Activated CD4-positive, alpha-beta T cell treated with anti-CD3 and anti-CD28 coated beads for 1 hour (primary cell): ENCODE results near the gene AURKA.
A peak's percentile ranks its signal among the peaks of the same experiment; 100 is the strongest.
"Not testable (repeated sequence)": the region's sequence is repeated elsewhere in the genome, so short reads cannot be mapped to it uniquely, and the experiment has no call there.

Experiments used
- DNase-seq: peaks from one replicate; pipeline ENCODE4 v3.0.0-alpha.2; 2020

AURKA gene

GRCh38 chr20:56420940-56421688 lies 29.1 kb upstream of the AURKA start:
- no peak for DNase-seq

DNA sequence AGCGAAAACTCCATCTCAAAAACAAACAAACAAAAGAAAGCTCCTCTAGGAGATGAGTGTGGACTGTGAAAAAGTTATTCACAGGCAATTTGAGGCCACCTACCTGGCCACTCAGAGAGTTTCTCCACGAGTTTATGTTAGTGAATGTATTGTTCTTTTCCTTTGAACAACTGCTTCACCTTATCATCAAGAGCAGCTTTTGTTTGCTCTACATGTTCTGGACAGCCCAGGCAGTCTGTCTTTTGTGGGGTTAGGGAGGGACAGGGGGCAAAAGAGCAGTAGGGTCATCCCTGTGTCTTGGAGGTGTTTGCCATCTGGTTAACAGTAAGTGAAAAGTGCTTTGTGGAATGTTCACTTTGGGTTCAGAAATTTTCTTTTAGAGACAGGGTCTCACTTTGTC lies 28.0 kb upstream of the AURKA start:
- no peak for DNase-seq

GRCh38 chr20:56418385-56418861 lies 26.4 kb upstream of the AURKA start:
- no peak for DNase-seq

- no peak for DNase-seq
Observed at GRCh38 chr20:56417911-56418310, 25.9 kb upstream of the AURKA start.

DNA sequence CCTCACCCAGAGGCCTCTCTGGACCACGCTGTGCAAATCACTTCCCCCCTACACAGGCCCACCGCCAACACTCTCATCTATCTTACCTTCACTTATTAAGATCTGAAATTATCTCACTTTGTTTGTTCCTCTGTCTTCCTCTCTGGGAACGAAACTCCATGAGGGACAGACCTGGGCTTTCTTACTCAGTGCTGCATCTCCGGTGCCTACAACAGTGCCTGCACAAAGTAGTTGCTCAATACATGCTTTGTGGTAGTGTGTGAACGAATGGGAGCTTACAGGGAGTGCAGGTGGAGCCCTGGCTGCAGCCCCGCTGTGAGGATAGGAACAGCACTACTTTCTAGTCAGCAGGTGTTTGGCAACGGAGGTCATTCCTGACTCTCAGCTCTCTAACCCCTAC lies 25.4 kb upstream of the AURKA start:
- DNase-seq = no peak

DNA sequence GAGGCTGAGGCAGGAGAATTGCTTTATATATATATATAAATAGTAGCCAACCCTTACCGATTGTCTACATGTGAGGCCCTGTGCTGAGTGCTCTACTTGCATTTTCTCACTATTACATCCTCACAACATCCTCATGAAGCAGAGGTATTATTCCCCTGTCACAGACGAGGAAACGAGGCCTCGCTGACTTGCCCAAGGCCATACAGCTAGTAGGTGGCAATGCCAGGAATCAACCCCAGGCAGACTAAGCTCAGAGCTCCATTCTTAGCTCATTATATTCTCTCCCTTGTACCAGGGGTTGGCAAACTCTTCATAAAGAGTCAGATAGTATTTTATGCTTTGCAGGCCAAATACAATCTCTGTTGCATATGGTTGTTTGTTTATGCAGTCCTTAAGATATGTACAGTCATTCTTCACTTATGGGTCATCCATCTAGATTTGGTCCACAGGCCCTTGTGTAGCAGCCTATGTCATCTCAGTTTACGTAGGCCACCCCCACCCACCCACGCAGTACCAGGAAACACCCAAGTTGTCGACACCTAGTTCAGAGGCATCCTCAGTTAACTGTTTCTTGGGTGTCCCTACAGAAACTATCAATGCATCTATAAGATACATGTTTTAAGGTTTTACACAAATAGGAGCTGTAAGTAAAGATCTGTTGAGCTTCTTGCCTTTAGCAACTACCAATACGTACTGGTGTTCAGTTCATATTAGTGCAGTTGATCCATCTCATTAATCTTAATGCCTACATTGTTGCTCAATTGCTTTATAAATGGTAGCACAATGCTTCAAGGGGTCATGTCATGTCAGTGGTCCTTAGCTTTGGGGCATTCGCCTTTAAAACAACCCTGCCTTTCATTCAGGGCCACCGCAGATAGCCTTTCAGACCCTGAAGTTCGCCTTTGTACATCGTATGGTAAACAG lies 23.1 kb upstream of the AURKA start:
- peak; percentile 27 for DNase-seq

GRCh38 chr20:56412949-56413348 lies 20.9 kb upstream of the AURKA start:
- DNase-seq = no peak

- no peak for DNase-seq
Observed at GRCh38 chr20:56412473-56412790, 20.4 kb upstream of the AURKA start.

- no peak for DNase-seq
Observed at GRCh38 chr20:56411759-56412472, 19.9 kb upstream of the AURKA start, which contains the start of gene CASS4. Gene CASS4 (plus strand): TSS chr20:56412260. CDS start chr20:56412459, 199 bp downstream.

DNA sequence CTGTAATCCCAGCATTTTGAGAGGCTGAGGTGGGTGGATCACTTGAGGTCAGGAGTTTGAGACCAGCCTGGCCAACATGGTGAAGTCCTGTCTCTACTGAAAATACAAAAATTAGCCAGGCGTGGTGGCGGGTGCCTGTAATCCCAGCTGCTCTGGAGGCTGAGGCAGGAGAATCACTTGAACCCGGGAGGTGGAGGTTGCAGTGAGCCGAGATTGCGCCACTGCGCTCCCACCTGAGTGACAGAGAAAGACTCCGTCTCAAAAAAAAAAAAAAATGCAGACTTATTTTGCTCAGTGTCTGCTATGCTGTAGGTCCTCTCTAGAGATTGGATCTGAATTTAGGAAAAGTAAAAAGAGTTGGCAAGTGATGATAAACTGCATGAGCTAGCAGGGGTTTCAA lies 19.3 kb upstream of the AURKA start:
- not testable (repeated sequence) for DNase-seq

DNA sequence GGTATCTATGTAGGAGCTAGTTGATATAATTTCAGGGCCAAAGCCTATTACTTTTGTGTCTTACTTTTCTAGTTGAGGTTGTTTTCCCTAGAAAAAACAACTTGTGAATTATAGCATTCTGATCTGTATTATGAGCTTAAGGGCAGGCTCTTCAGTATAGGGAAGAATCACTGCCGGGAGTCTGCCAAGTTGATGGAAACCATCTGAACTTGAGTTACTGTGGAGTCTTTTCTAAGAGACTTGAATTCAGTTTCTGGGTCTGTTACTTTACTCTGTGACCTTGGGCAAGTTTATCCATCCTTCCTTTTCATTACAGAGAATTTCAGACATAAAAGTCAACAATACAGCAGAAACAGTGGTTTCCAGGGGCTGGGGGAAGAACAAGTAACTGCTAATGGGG lies 17.9 kb upstream of the AURKA start:
- DNase-seq = no peak

GRCh38 chr20:56409521-56409920 lies 17.5 kb upstream of the AURKA start:
- no peak for DNase-seq

DNA sequence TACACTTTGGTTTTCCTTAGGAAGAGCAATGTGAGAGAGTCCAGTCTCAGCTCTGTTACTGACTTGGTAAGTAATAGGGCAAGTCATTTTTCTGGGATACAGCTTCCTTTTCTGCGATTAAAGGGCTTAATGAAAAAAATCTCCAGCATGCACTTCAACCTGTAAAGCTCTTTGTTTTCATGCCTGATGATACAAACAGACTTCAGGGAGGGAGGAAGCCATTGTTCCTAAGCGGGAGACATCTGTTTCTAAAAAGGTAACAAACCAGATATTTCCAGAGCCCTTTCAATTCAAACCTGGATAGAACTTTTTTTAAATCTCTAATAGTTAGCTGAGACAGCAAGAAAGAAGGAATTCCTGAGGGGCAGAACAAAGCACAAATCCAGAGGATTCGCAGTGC lies 14.9 kb upstream of the AURKA start:
- no peak for DNase-seq

DNA sequence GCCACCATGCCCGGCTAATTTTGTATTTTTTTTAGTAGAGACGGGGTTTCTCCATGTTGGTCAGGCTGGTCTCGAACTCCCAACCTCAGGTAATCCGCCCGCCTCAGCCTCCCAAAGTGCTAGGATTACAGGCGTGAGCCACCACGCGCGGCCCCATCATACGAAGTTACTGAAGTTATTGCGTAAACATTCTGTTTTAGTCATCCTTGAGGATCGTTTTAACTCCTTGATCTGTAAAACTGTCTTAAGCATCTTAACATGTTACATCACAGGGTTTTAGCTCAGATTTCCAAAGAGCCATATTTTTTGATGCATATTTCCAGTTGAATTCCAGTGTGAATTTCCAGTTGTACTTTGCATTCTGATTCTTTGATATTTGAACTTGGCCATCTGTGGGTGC lies 13.3 kb upstream of the AURKA start:
- not testable (repeated sequence) for DNase-seq

DNA sequence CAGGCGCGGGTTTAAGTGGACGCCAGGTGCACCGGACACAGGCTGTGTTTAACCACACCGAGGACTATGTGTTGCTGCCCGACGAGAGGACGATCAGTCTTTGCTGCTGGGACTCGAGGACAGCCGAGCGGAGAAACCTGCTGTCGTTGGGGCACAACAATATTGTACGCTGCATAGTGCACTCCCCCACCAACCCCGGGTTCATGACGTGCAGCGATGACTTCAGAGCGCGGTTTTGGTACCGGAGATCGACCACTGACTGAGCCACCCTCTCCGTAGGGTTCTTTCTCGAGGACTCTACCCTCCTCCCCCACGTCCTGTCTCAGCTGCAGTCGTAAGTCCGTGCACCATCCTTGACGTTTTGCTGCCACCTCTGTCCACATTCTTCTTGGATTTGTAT lies 11.4 kb upstream of the AURKA start:
- DNase-seq = no peak

DNA sequence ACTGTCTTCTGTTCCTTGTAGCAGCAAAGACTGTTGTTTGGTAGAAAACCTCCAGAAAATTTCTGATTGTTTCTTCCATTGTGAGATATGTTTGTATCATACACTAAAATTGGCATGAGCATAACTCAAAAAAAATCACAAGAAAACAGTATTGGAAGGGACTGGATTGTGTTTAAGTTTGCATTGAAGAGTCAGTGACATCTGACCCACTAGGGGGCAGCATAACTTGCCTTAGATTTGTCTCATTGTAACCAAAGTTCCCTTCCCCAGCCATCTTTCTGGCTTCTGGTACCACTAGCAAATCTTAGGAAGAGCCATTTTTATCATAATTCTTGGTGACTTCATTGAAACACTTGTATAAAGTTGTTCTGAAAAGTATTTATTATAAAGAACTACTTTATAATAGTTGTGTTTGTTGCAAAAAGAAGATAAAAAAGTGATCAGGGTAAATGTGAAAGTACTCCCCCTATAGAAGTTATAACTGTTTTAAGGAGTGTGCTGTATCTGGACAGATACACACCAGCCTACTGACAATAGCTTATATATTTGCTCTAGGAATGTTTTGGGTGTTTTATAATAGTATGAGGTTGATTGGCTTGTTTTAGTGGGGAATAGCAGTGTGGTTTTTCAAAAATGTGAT lies 8.1 kb upstream of the AURKA start:
- DNase-seq = peak; percentile 35

- DNase-seq = no peak
Observed at GRCh38 chr20:56395166-56395565, 3.2 kb upstream of the AURKA start.

- no peak for DNase-seq
Observed at GRCh38 chr20:56393653-56394052, 1.6 kb upstream of the AURKA start.

- DNase-seq = no peak
Observed at GRCh38 chr20:56392881-56393482, 967 bp upstream of the AURKA start.

GRCh38 chr20:56391596-56392131 lies 351 bp downstream of the AURKA start:
- DNase-seq = no peak

DNA sequence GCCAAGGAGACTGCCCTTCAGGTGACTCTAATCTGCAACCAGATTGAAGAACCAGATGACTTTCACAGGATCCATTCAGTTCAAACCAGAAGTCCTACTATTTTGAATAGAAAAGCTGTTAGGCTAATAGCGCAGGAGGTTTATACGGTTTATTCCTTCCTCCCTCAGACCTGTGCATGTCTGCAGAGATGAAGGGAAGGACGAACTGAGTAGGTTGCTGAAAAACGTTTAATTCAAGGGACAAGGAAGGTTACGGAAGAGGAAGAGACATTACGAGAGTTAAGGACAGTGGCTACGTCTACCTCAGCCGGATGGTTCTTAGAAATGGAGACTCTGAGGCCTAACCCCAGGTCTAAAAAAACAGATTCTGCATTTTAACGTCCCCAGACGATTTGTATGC lies 978 bp downstream of the AURKA start:
- DNase-seq = no peak

DNA sequence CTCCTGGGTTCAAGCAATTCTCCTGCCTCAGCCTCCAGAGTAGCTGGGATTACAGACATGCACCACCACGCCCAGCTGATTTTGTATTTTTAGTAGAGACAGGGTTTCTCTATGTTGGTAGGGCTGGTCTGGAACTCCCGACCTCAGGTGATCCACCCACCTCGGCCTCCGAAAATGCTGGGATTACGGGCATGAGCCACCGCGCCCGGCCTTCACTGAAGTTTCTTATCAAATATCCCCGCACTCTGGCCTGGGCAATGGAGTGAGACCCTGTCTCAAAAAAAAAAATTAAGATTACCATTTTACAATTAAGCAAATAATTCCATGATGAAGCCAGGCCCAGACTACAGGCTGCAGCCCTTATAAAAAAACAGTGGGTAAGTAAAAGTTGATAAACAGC lies 1.6 kb downstream of the AURKA start:
- not testable (repeated sequence) for DNase-seq
